Measurements from ENCODE around the gene AIFM3. TPM values are rescaled to one million over a fixed set of nuclear protein-coding genes. Genes with fewer than 3 reads are reported as not detected.

AIFM3 gene
- total RNA-seq, 1 experiment from 2014 or later = 9.7 TPM

- ChIA-PET CTCF (interaction anchor here (0.6 to 4.4 kb wide), 11 partner anchors 10 to 153 kb away, joined by 3 to 21 read pairs (median 5); partner anchors contain the start of genes CRKL and LZTR1), RAD21 (ENCODE audit: low non-redundant PET in 1 of 2, low total read pairs in 2 of 2, uncharacterized antibody in 2 of 2, unreplicated experiment in 2 of 2) (interaction anchor here in 1 of 2 experiments (0.8 kb wide), 1 partner anchor 72 kb away, joined by 3 read pairs; no protein-coding TSS in a partner anchor), POLR2A (interaction anchor here (0.6 to 3.3 kb wide), 8 partner anchors 11 to 141 kb away, joined by 3 to 21 read pairs (median 5); partner anchors contain the start of genes CRKL and LZTR1)
- DNase-seq (ENCODE audit: low read depth, low spot score) = no peak
- peaks cover 2% of the 10 kb centered on the region; the same call in 1 of the 2 replicates for H4K20me1 ChIP-seq (ENCODE audit: insufficient read depth)
- no peaks in the 10 kb centered on the region for H3K27me3 ChIP-seq (ENCODE audit: insufficient read depth, low read length)
- peaks cover 28% of the 10 kb centered on the region for H3K79me2 ChIP-seq (ENCODE audit: insufficient read depth, low read length)
- no peak overlapping the region for H2AFZ ChIP-seq (ENCODE audit: low read depth, low read length, poor library complexity, severe bottlenecking)
- H3K9me3 ChIP-seq (ENCODE audit: control insufficient read depth in 1 of 2, insufficient read depth in 1 of 2, low read depth in 1 of 2, low read length in 2 of 2) = no peaks in the 10 kb centered on the region
- H3K9ac ChIP-seq (ENCODE audit: low read length) = peak overlapping the region; percentile 96
- H3K9me2 ChIP-seq (ENCODE audit: insufficient read depth) = no peaks in the 10 kb centered on the region
- intact Hi-C loops (cut with micrococcal nuclease) = loop anchor here (5.0 kb wide), 1 partner anchor 40 kb away; the partner anchor contains the start of gene CRKL
- ATAC-seq = peak; percentile 57
- no peak for TF ChIP-seq ZNF274 (IDR thresholded peaks at IDR 0.05; ENCODE audit: low read depth, low read length)
- peak; percentile 19 for TF ChIP-seq POLR2A (IDR thresholded peaks at IDR 0.05; ENCODE audit: borderline replicate concordance, extremely low read depth, insufficient read depth, insufficient read length)
- peak; percentile 58; the same call in 1 of the 2 replicates for TF ChIP-seq ZFX (IDR thresholded peaks at IDR 0.05)
- TF ChIP-seq EGR1 (IDR thresholded peaks at IDR 0.05; ENCODE audit: low read depth) = no peak
- TF ChIP-seq MAX (IDR thresholded peaks at IDR 0.05) = peak; percentile 34; the same call in 1 of the 2 replicates
- H3K27ac ChIP-seq (ENCODE audit: low read depth, low read length) = peak overlapping the region; percentile 96
- H3K36me3 ChIP-seq (ENCODE audit: control insufficient read depth in 1 of 2, insufficient read depth in 2 of 2, low read length in 2 of 2) = peaks cover 6 to 12% of the 10 kb centered on the region in 2 experiments; a peak in 3 of 4 replicates
- H3K4me3 ChIP-seq (replicated peaks in 1 of 2; ENCODE audit: low read depth in 1 of 2, low read length in 2 of 2) = peak overlapping the region; percentile 81 to 98
- H3K4me2 ChIP-seq (ENCODE audit: low read length) = peak overlapping the region; percentile 96
- H3K4me1 ChIP-seq (ENCODE audit: control insufficient read depth in 1 of 2, insufficient read depth in 2 of 2, low read length in 2 of 2) = peaks cover 15 to 41% of the 10 kb centered on the region in 2 experiments
- BruUV-seq (replicated peaks) = no TSS peak
Measured at GRCh38 chr22:20957102-20957682, 9.9 kb upstream of the AIFM3 start.

GRCh38 chr22:20957683-20958431 lies 9.2 kb upstream of the AIFM3 start:
- Histone ChIP-seq H3K4me1 (ENCODE audit: control insufficient read depth in 1 of 2, insufficient read depth in 2 of 2, low read length in 2 of 2) (peaks cover 15 to 41% of the 10 kb centered on the region in 2 experiments), H3K9me3 (ENCODE audit: control insufficient read depth in 1 of 2, insufficient read depth in 1 of 2, low read depth in 1 of 2, low read length in 2 of 2) (no peaks in the 10 kb centered on the region), H3K4me3 (replicated peaks in 1 of 2; ENCODE audit: low read depth in 1 of 2, low read length in 2 of 2) (peak overlapping the region; percentile 81 to 98), H3K9ac (ENCODE audit: low read length) (peak overlapping the region; percentile 96), H3K9me2 (ENCODE audit: insufficient read depth) (no peaks in the 10 kb centered on the region), H3K36me3 (ENCODE audit: control insufficient read depth in 1 of 2, insufficient read depth in 2 of 2, low read length in 2 of 2) (peaks cover 5% of the 10 kb centered on the region in 2 experiments; a peak in 3 of 4 replicates), H4K20me1 (ENCODE audit: insufficient read depth) (no peaks in the 10 kb centered on the region), H3K79me2 (ENCODE audit: insufficient read depth, low read length) (peaks cover 21% of the 10 kb centered on the region), H3K27me3 (ENCODE audit: insufficient read depth, low read length) (no peaks in the 10 kb centered on the region), H2AFZ (ENCODE audit: low read depth, low read length, poor library complexity, severe bottlenecking) (peak overlapping the region; percentile 42), H3K4me2 (ENCODE audit: low read length) (peak overlapping the region; percentile 96), H3K27ac (ENCODE audit: low read depth, low read length) (peak overlapping the region; percentile 96)
- BruUV-seq (replicated peaks) = no TSS peak
- CTCF ChIA-PET = interaction anchor here (0.6 to 4.4 kb wide), 6 partner anchors 13 to 143 kb away, joined by 3 to 21 read pairs (median 6); partner anchors contain the start of genes CRKL and LZTR1
- DNase-seq (ENCODE audit: low read depth, low spot score) (no peak), ATAC-seq (peak; percentile 66)
- intact Hi-C loops (cut with micrococcal nuclease) = loop anchor here (5.0 kb wide), 1 partner anchor 41 kb away; the partner anchor contains the start of gene CRKL
- TF ChIP-seq MAX (IDR thresholded peaks at IDR 0.05) (0 out of 2 replicates have a peak, but pooled peaks have one; percentile 30), EGR1 (IDR thresholded peaks at IDR 0.05; ENCODE audit: low read depth) (no peak), SIN3A (IDR thresholded peaks at IDR 0.05; ENCODE audit: low read depth) (peak; percentile 52; the same call in 1 of the 2 replicates), POLR2A (IDR thresholded peaks at IDR 0.05; ENCODE audit: borderline replicate concordance, extremely low read depth, insufficient read depth, insufficient read length) (peak; percentile 51), POLR2AphosphoS5 (IDR thresholded peaks at IDR 0.05; ENCODE audit: low read depth, low read length) (peak; percentile 45)
- POLR2A ChIA-PET = interaction anchor here (0.6 to 3.3 kb wide), 6 partner anchors 10 to 140 kb away, joined by 4 to 21 read pairs (median 8); partner anchors contain the start of gene LZTR1
- RAD21 ChIA-PET (ENCODE audit: low non-redundant PET in 1 of 2, low total read pairs in 2 of 2, uncharacterized antibody in 2 of 2, unreplicated experiment in 2 of 2) = interaction anchor here in 1 of 2 experiments (0.8 kb wide), 1 partner anchor 72 kb away, joined by 3 read pairs; no protein-coding TSS in a partner anchor
